ENCODE results near the gene ZMYND8.
"Not testable (repeated sequence)": the region's sequence is repeated elsewhere in the genome, so short reads cannot be mapped to it uniquely, and the experiment has no call there.

Gene ZMYND8

GRCh38 chr20:47370850-47371782 is 14.6 kb upstream of the ZMYND8 start:
- no peak for DNase-seq

DNA sequence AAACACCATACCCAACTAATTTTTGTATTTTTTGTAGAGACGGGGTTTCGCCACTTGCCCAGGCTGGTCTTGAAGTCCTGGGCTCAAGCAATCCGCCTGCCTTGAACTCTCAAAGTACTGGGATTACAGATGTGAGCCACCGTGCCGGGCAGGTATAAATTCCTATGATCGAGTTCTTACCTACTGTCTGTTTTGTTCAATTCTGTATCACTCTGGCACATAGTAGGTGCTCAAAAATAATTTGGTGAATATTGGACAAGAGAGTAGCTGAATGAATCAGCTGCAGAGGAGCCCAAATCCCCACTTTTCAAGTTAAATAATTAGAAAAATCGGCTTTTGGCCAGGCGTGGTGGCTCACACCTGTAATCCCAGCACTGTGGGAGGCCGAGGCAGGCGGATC is 13.7 kb upstream of the ZMYND8 start:
- DNase-seq: no peak

GRCh38 chr20:47368301-47368700 is 11.8 kb upstream of the ZMYND8 start:
- no peak for DNase-seq

DNA sequence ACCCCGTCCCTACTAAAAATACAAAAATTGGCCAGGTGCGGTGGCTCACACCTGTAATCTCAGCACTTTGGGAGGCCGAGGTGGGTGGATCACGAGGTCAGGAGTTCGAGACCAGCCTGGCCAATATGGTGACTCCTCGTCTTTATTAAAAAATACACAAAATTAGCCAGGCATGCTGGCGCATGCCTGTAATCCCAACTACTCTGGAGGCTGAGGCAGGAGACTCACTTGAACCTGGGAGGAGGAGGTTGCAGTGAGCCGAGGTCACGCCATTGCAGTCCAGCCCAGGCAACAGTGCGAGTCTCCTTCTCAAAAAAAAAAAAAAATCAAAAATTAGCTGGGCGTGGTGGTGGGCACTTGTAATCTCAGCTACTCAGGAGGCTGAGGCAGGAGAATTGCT is 9.8 kb upstream of the ZMYND8 start:
- DNase-seq: not testable (repeated sequence)

DNA sequence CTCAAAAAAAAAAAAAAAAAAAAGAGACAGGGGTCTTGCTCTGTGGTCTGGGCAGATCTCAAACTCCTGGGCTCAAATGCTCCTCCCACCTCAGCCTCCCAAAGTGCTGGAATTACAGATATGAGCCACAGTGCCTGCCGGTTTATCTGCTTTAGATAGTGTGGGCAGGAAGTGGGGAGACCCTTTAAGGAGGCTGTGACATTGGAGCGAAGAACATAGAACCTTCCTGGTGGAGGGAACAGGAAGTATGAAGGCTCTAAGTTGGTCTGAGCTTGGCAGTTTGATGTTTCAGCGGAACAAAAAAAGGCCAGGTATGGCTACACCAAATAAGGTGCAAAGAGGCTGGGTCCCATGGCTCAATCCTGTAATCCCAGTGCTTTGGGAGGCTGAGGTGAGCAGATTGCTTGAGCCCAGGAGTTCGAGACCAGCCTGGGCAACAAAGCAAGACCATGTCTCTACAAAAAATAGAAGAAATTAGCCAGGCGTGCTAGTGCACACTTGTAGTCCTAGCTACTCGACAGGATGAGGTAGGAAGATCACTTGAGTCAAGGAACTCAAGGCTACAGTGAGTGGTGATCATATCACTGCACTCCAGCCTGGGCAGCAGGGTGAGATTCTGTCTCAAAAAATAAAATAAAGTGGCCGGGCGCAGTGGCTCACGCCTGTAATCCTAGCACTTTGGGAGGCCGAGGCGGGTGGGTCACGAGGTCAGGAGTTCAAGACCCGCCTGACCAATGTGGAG is 8.7 kb upstream of the ZMYND8 start:
- no peak for DNase-seq

DNA sequence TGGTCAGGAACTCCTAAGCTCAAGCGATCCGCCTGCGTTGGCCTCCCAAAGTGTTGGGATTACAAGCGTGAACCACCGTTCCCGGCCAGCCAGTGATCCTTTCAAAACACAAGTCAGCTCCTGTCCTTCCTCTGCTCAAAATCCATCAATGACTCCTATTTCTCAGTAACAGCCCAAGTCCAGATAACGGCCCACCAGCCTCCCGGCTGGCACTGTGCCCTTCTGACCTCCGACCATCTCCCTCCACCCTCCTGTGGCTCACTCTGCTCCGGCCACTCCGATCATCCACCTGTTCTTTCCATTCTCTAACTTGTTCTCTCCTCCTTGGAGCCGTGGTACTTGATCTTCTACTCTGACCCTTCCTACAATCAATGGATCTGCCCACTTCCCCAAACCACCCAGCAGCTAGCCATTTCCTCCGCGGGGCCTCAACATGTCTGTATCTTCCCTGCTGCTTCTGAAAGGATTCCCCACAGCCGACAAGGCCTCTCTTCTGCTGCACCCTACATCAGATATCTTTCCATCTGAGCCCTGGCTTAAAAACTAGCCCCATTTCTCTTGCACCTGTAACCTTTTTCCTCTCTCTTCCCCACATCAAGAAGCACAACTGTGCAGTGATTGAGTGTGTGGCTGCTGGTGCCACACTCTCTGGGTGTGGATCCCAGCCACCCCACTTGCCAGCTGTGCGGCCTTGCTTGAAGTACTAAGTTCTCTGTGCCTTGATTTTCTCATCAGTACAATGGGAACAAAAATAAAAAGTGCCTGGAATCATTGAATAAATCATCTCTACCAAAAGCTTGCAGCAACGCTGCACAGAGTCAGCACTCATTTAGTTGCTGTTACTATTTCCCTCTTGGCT is 6.1 kb upstream of the ZMYND8 start:
- no peak for DNase-seq

DNA sequence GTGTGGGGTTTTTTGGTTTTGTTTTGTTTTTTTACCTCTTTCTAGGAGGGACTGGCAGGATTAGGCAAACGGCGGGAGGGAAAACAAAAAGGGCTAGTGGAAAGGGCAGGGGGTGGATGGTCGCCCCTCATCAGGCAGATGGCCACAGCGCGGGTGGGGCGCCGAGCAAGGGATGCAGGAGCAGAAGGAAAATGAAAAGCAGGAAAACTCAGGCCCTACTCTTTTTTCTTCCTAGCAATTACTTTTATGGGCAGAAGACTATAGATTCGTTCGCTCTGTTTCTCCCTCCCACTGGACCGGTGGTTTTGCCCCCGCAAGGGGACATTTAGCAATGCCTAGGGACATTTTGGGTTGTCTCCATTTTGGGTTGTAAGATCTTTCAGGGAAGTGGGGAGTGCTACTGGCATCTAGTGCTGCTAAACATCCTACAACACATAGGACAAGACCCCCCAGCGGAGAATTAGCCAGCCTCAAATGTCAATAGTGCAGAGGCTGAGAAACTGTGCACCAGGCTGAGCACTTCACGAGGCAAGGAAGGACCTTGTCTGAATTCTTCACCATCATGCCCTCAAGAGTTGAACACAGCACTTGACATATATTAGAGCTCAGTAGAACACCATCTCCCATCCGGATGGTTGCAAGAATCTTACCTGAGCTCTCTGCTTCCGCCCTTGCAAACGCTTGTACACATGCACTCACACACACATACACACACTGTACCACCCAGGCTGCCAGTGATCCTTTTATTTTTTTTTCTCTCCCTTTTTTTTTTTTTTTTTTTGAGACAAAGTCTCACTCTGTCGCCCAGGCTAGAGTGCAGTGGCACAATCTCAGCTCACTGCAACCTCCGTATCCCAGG is 4.8 kb upstream of the ZMYND8 start:
- no peak for DNase-seq

GRCh38 chr20:47360297-47361056 is 4.0 kb upstream of the ZMYND8 start:
- DNase-seq: peak; percentile 90

DNA sequence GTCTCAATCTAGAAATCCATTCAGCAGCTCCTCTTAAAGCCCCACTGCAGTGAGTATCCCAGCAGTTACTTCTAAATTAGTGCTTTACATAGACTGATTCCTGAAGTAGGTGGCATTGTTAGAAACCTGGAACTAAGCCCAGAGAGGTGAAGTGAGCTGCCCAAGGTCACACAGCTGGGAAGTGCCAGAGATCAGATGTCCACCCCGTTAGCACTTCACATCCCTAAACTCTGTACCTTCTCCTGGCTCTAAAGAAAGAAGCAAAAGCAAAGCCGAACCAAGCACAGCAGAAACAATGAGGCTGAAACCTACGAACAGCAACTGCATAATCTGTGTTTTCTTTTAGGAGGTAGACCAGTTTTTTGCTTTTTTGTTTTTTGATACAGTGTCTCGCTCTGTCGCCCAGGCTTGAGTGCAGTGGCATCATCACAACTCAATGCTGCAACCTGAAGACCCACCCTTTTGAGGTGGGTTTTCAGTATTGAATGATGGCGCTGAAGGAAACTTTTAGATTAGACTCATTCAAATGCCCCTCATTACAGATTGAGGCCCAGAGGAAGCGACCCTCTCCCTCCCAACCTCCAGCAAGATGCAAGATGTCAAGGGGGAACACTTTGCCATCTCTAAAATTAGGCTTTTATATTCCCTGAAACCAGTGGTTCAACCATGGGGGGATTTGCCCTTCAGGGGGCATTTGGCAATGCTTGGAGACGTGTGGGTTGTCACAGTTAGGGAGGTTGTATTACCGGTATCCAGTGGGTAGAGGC is 3.2 kb upstream of the ZMYND8 start:
- no peak for DNase-seq

DNA sequence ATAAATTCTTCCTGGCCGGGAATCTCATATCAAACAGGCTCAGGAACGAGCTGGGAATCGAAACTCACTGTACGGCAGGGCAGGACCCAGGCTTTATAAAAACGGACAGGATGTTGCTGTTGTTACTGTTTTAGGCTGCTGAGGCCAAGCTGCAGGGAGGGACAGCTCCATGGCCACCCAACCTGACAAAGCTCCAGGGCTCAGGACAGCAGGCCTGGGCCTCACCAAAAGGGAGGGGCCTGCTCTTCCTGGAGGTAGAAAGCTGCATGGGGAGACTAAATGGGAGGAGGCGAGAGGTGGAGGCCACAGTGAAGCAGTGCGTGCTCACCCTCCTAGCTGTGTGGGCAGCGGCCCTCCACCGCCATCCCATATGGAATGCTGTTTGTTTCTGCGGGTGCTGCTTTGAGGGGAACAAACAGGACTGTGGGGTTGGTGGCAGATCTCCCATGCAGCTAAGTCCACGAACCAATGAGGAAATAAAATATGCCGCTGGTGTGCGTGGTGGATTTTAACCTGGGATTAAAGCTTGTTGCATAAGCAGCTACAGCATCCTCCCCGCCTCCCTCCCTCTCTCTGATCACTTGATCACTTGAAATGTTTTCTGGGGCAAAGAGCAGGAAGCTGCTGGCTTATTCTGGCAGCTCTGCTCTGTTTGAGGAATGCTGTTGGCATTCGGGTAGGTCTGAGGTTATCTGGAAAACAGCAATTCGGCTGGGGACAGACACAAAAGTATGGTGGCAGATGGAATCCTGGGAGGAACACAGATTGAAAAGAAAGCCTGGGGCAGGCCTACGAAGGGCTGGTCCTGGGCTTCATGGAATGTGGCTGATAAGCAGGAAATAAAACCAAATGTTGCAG is 2.4 kb upstream of the ZMYND8 start:
- peak; percentile 52 for DNase-seq

- no peak for DNase-seq
These were observed 1.7 kb upstream of the ZMYND8 start for GRCh38 chr20:47358039-47358671.

GRCh38 chr20:47357296-47358038 is 968 bp upstream of the ZMYND8 start:
- DNase-seq: peak; percentile 67

DNA sequence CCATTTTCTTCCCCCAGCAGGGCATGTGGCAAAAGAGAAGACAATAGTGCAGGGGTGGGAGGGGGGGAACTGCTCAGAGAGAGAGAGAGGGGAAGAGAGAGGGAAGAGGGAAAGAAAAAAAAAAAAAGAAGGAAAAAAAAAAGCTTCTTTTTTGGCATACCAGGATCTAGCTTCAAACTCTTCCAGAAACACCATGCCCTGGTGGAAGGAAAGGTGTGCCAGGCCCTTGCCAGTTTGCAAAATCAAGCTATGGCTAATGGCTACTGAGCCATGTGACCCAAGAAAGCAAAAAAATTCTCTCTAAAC is 326 bp downstream of the ZMYND8 start:
- DNase-seq: no peak

GRCh38 chr20:47355489-47356219 is 845 bp downstream of the ZMYND8 start:
- DNase-seq: no peak

DNA sequence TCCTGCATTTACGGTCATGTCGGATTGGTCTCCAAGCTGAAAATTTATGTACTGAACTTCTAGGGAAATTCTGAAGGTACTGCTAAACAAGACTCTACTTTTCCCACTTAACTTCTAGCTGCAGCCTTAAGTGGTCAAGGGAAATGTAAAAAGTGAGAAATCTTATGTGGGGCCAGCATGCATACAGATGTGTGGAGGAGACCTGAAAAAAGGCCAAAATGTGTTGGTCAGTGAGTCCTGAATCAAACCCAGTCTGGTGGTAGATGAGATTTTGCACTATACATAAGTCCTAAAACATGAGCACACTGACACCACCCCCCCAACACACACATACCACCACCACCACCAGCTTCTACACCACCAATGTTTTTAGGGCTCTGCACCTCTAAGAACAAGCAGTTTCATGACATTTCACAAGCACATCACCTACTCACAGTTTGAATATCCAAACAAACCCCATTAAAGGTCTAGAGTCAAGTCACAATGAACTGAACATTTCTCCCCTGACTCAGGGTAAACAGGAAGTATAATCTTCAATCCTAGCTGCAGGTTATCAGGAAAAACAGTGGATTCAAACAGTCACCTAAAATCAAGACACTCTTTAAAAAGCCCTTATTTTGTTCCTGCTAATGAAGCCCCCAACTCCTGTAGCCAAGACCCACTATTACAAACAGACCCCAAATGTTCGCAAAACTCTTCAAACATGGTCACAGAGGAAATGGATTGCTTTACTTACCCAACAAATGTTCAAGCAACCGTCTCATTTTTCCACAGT is 1.6 kb downstream of the ZMYND8 start:
- no peak for DNase-seq

GRCh38 chr20:47354464-47354713 is 2.1 kb downstream of the ZMYND8 start:
- no peak for DNase-seq

Measured in NCI-H774 (cell line).